Prostate gland (tissue), 2 donors: ENCODE measurements around the gene TTC23. TPM values are rescaled to one million over a fixed set of nuclear protein-coding genes. Genes with fewer than 3 reads are reported as not detected.
A peak's percentile ranks its signal among the peaks of the same experiment; 100 is the strongest.

Source experiments
- DNase-seq: peaks from one replicate; pipeline ENCODE4 v3.0.0-alpha.2; 2019; ENCODE audit warnings: low spot score
- H3K27ac ChIP-seq, 2 donors: fragments of 200-600 bp; sonication (generic); 2 replicates each; pipeline ENCODE4 v1.5.1; 2017 to 2019
- H3K27me3 ChIP-seq: fragments of 200-600 bp; sonication (generic); replicated peaks from 2 replicates; pipeline ENCODE4 v1.5.1; 2019; ENCODE audit not compliant: insufficient read depth
- H3K36me3 ChIP-seq, 2 donors: fragments of 200-600 bp; sonication (generic); 1 replicate in 1 of 2; 2 replicates in 1 of 2; pipeline versions ENCODE4 v1.5.1 to v1.8.1; 2017 to 2019
- H3K4me1 ChIP-seq: fragments of 200-600 bp; sonication (generic); replicated peaks from 2 replicates; pipeline ENCODE4 v1.5.1; 2019
- H3K4me3 ChIP-seq, 2 donors: fragments of 200-600 bp; sonication (generic); 2 replicates each; pipeline ENCODE4 v1.5.1; 2017 to 2019
- H3K9me3 ChIP-seq: fragments of 200-600 bp; sonication (generic); 2 replicates; pipeline ENCODE4 v1.5.1; 2017
- POLR2A ChIP-seq: fragments of 450-650 bp; IDR thresholded peaks from one replicate; pipeline ENCODE4 v1.6.1; 2016; ENCODE audit warnings: antibody characterized with exemption, mild to moderate bottlenecking
- POLR2AphosphoS5 ChIP-seq: sonication (generic); formaldehyde crosslinking; IDR thresholded peaks from one replicate; pipeline ENCODE4 v1.6.1; 2017; ENCODE audit warnings: antibody characterized with exemption
- WGBS: methylation state at CpG from one replicate; pipeline ENCODE4 v1.1.5; 2018; 5-methylcytosine and 5-hydroxymethylcytosine counted together
- intact Hi-C: fragments of 100-400 bp; cut with DNase I; formaldehyde crosslinking; loops from one replicate; pipeline ENCODE4 v1.14.2; 2022
- total RNA-seq, 2 donors: library from RNA; depleted of rRNA; stranded (reverse); fragments of >200 nt; gene quantifications; one replicate each; pipeline ENCODE4 v1.1.0, GENCODE V29; 2016
- TF ChIP-seq, protein P1 (sequence below), 4 experiments: fragments of 200-600 bp in 2 of 4; fragments of 450-650 bp in 2 of 4; sonication (generic) in 2 of 4; IDR thresholded peaks; 1 replicate in 3 of 4; 2 replicates in 1 of 4; pipeline ENCODE4 v1.5.1; 2016 to 2019; ENCODE audit warnings: antibody characterized with exemption in 4 of 4, mild to moderate bottlenecking in 2 of 4, moderate library complexity in 2 of 4

Gene TTC23
- total RNA-seq, 2 donors from 2014 or later: 18.1 to 39.5 TPM

DNA sequence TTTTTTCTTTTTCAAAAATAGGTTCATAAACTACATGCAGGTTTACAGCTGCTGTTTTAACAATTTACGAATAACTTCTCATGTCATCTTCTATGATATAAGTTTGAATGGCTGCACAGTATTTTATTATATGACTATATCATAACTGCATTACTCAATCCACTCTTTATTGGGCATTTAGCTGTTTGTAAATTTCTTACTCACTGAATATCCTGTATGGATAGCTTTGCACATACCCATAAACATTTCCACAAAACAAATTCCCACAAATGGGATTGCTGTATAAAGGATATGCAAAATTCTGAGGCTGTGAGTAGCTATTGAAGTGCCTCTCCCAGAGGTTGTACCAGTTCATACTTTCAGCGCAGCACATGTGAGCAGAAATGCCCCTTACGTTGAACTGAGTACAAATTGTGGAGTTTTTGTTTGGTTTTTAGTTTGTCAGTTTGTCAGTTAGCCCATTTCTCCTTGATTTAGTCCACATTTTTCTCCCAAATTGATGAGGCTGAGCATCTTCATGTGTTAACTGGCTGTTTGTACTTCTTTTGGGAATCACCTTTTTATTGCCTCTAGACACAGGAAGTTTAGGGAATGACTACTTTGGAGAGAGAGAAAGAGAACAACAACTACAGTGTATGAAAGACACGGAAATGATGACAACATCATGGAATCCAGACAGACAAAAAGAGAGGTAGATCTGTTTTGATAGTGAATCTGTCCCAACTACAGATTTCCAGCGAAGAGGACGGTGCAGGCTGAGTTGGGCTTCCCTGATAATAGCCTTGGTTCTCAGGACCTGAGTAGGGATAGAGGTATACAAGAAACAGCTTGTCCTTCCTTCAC lies 24.8 kb downstream of the TTC23 start:
- H3K36me3 ChIP-seq: no peaks in the 10 kb centered on the region
- DNase-seq: no peak
- H3K27me3 ChIP-seq: no peaks in the 10 kb centered on the region
- no peak for TF ChIP-seq POLR2A
- TF ChIP-seq, protein P1, sequence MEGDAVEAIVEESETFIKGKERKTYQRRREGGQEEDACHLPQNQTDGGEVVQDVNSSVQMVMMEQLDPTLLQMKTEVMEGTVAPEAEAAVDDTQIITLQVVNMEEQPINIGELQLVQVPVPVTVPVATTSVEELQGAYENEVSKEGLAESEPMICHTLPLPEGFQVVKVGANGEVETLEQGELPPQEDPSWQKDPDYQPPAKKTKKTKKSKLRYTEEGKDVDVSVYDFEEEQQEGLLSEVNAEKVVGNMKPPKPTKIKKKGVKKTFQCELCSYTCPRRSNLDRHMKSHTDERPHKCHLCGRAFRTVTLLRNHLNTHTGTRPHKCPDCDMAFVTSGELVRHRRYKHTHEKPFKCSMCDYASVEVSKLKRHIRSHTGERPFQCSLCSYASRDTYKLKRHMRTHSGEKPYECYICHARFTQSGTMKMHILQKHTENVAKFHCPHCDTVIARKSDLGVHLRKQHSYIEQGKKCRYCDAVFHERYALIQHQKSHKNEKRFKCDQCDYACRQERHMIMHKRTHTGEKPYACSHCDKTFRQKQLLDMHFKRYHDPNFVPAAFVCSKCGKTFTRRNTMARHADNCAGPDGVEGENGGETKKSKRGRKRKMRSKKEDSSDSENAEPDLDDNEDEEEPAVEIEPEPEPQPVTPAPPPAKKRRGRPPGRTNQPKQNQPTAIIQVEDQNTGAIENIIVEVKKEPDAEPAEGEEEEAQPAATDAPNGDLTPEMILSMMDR (IDR thresholded peaks at IDR 0.05): no peak
- no peak for TF ChIP-seq POLR2AphosphoS5
- H3K4me3 ChIP-seq: no peak overlapping the region
- no peaks in the 10 kb centered on the region for H3K4me1 ChIP-seq
- no peak overlapping the region for H3K27ac ChIP-seq
- 85% methylated on average over 6 of the region's 6 CpGs for WGBS
- no peaks in the 10 kb centered on the region for H3K9me3 ChIP-seq
- intact Hi-C loops: no loop called here

DNA sequence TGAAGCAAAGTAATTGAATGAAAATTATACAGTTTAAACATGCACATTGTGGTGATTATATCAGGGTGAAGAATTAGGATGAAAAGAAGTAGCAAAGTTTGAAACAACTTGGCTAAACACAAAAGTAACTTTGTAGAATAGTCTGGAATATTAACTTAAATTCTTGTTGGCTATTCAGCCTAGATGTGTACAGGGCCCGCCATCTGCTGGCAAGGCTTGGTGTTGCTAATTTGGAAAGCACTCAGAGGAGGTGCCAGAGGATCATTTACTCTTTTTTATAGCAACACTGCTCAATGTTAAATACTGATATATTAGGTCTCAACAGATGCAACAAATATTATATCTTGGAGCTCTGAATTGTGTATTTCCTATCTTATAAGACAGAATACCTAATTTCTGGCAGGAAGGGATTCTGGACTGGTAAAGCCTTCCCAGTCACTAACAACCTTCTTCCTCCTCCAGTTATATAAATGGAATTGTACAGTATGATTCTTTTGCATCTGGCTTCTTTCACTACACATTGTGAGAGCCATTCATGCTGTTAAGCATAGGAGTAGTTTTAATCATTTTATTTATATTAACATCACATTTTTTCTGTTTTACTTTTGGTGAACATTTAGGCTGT lies 36.1 kb downstream of the TTC23 start:
- intact Hi-C loops: loop anchor here (5.0 kb wide), 1 partner anchor 91 kb away; no protein-coding TSS in a partner anchor
- Histone ChIP-seq H3K36me3 (no peaks in the 10 kb centered on the region), H3K4me3 (no peak overlapping the region), H3K9me3 (no peaks in the 10 kb centered on the region), H3K27ac (peak overlapping the region; percentile 37 to 44), H3K4me1 (no peaks in the 10 kb centered on the region), H3K27me3 (no peaks in the 10 kb centered on the region)
- DNase-seq: peak; percentile 73
- 5% methylated on average over 1 of the region's 1 CpG for WGBS
- no peak for TF ChIP-seq POLR2A
- TF ChIP-seq, protein P1 (IDR thresholded peaks at IDR 0.05): peak; percentile 31 to 94 (median 85)
- TF ChIP-seq POLR2AphosphoS5: peak; percentile 68

DNA sequence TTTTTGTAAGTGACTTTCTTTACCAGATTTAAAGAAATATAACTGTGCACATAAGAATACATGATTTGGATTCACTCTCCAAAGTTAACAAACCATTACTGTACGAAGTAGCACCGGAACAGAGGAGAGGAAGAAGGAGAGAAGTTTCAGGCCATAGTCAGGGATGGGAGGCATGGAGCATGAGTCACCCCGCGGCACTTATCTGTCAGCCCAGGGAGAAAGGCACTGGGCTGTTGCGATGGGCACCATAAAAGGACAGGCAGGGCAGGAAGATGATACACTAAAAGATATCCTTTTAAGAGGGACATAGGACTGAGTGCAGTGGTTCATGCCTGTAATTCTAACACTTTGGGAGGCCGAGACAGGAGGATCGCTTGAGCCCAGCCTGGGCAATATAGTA lies 37.0 kb downstream of the TTC23 start:
- no peak for DNase-seq
- TF ChIP-seq POLR2A: no peak
- TF ChIP-seq POLR2AphosphoS5: no peak
- TF ChIP-seq, protein P1 (IDR thresholded peaks at IDR 0.05): no peak
- Histone ChIP-seq H3K4me1 (no peaks in the 10 kb centered on the region), H3K36me3 (no peaks in the 10 kb centered on the region), H3K27me3 (no peaks in the 10 kb centered on the region), H3K9me3 (no peaks in the 10 kb centered on the region), H3K4me3 (no peak overlapping the region), H3K27ac (peak overlapping the region; percentile 47 to 48)
- intact Hi-C loops: loop anchor here (1.0 to 5.0 kb wide), 2 partner anchors 90 to 112 kb away; no protein-coding TSS in a partner anchor
- 80% methylated on average over 7 of the region's 7 CpGs for WGBS

DNA sequence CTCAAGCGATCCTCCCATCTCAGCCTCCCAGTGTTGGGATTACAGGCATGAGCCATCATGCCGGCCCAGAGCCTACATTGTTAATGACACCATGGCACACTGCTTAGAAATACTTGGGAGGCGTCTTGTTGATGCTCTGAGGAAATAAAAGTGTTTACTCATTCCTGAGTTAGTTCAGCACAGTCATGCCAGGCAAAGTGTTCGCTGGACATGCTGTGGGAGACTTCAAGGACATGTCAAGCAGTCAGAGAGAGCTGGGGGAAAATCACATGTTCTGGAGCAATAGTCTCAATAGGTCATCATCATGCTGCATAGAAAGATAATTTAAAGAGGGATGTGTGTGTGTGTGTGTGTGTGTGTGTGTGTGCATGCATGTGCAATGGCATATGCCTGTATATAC lies 37.5 kb downstream of the TTC23 start:
- Histone ChIP-seq H3K4me1 (no peaks in the 10 kb centered on the region), H3K4me3 (no peak overlapping the region), H3K36me3 (no peaks in the 10 kb centered on the region), H3K27ac (peak overlapping the region; percentile 47 to 48), H3K27me3 (no peaks in the 10 kb centered on the region), H3K9me3 (no peaks in the 10 kb centered on the region)
- WGBS: 74% methylated on average over 4 of the region's 4 CpGs
- intact Hi-C loops: loop anchor here (1.0 to 5.0 kb wide), 3 partner anchors 41 to 112 kb away; no protein-coding TSS in a partner anchor
- no peak for TF ChIP-seq POLR2A
- no peak for DNase-seq

DNA sequence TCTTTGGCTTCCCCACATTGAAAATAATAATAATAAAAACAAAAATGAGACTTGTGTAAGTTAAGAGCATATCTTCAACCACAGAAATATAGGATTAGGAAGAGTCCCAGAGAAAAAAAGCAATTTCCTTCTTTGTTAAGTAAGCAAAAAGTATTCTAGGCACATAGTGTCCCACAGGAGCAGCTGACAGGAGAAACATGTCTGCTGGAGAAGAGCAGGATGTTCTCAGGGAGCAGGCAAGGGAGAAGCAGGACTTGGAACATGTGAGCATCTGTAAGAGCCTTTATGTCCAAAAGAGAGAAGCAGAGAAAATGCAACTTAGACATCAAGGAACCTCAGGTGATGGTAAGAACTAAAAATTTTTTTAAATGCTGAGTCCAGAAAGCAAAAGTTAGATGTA lies 39.0 kb downstream of the TTC23 start:
- TF ChIP-seq POLR2A: no peak
- peak; percentile 79 for TF ChIP-seq POLR2AphosphoS5
- TF ChIP-seq, protein P1 (IDR thresholded peaks at IDR 0.05): no peak
- Histone ChIP-seq H3K4me1 (no peaks in the 10 kb centered on the region), H3K36me3 (no peaks in the 10 kb centered on the region), H3K9me3 (no peaks in the 10 kb centered on the region), H3K27ac (peak overlapping the region in 1 of 2 donors; percentile 50), H3K27me3 (no peaks in the 10 kb centered on the region), H3K4me3 (no peak overlapping the region)
- intact Hi-C loops: loop anchor here (2.0 to 5.0 kb wide), 2 partner anchors 40 to 88 kb away; no protein-coding TSS in a partner anchor
- DNase-seq: no peak
